KBM-7 (cell line): Measurements from ENCODE around the gene LCN15.
"Not testable (repeated sequence)": the region's sequence is repeated elsewhere in the genome, so short reads cannot be mapped to it uniquely, and the experiment has no call there.

Source experiments
- DNase-seq: peaks from one replicate; pipeline ENCODE4 v3.0.0-alpha.2; 2015
- in situ Hi-C: fragments of 300-500 bp; cut with MboI; formaldehyde crosslinking; loops from 2 replicates; pipeline ENCODE4 v1.14.3; 2020; ENCODE audit warnings: low sequenced_read_pairs, low pct_unique_long_range_greater_than_20kb, mixed read lengths

The LCN15 gene

DNA sequence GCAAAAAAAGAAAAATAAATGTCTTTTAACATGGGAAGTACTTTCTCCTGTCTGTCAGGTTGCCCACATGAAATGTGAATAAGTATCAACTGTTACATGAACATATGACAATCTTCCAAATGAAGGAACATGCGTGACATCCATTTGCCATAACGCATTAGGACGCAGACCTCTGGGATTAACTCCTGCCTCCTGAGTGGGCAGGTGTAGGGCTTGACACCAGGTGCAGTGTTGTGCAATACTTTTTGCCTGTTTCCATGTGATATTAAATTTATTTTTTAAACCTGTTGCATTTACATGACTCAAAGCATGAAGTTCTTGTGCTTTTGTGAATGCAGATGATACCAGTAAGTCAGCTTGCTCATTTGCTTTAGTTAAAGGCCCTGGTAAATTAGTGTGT is 18.1 kb upstream of the LCN15 start:
- in situ Hi-C loops, result no loop called here
- DNase-seq, result no peak

DNA sequence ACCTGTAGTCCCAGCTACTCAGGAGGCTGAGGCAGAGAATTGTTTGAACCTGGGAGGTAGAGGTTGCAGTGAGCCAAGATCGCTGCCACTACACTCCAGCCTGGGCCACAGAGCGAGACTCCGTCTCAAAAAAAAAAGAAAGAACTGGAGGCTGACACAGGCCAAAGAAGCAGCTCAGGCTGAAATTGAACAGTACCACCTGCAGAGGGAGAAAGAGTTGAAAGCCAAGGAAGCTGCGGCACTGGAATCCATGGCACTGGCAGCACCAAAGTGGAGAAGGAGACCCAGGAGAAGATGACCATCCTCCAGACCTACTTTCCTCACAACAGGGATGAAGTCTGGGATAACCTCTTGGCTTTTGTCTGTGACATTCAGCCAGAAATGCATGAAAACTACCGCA is 15.5 kb upstream of the LCN15 start:
- no peak for DNase-seq
- in situ Hi-C loops, result no loop called here

DNA sequence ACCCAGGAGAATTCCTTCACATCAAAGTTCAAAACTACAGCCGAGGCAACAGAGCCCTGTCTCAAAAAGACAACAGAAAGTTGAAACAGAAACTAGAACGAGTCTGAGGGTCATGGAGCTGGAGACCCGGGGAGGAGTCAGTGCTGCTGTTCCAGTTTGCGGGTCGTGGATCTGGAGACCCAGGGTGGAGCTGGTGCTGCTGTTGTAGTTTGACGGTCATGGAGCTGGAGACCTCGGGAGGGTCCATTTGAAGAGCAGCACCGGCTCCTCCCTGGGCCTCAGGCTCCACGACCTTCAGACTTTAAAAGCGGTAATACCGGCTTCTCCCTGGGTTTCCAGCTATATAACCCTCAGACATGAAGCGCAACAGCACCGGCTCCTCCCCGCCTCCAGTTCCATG is 13.0 kb upstream of the LCN15 start:
- no peak for DNase-seq
- in situ Hi-C loops, result no loop called here

DNA sequence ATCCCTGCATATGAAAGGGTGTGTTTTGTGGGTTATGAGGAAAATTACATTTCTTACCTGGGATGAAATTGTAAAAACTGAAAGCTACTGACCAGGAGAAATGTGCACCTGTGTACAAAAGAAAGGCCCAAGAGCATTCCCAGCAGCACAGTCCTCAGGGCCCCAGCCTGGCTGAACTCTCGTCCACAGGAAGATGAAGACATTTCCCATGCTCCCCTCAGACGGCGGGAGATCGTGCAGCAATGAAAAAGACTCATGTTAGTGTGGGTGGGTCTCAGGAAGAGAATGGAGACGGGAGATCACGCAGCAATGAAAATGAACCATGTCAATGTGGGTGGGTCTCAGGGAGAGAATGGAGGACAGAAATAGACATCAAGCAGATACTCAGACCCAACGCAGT is 12.6 kb upstream of the LCN15 start:
- DNase-seq, result no peak
- in situ Hi-C loops, result no loop called here

DNA sequence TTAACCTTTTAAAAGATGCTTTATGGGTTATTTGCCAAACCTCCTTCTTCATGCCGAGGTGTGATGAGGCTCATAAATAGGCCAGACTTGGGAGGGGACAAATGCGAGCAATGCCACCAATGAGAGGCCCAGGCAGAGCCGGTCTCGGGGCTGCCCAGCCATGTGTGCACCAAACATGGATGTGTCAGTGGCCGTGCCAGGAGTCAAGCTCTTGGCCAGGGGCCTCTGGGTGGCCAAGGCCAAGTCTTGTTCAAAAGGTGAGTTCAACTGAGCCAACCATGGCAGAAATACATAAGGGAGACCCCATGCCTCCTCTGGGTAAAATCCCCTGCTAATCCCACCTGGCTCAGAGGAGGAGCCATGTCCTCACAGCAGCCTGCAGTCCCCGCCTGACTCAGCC is 10.9 kb upstream of the LCN15 start:
- in situ Hi-C loops, result no loop called here
- DNase-seq, result no peak

DNA sequence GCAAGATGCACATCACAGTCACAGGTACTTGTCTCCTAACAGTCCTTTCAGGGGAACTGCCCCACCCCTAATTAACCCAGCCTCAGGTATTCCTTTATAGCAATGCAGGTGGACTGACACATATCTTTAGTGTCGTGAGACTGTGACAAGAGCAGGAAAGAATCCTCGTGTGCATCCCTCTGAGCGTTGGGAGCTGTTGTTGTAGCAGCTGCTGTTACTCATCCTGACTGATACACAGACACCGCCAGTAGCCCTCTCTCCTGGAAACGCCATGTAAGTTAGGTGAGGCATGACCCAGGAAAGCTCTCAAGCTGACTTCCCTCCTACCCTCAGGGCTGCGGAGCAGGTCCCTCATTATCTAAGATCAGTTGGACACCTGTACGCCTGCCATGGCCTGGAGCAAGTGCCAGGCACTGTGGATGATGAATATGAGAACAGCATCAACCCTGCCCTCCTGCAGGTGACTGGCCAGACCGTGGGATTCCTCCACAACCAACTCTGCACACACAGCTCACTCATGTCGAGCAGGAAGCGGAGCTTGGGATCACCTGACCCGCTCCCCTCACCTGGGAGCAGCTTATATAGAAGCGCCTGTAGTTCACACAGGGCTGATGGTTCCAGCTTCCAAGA is 10.2 kb upstream of the LCN15 start:
- DNase-seq, result no peak
- in situ Hi-C loops, result no loop called here

DNA sequence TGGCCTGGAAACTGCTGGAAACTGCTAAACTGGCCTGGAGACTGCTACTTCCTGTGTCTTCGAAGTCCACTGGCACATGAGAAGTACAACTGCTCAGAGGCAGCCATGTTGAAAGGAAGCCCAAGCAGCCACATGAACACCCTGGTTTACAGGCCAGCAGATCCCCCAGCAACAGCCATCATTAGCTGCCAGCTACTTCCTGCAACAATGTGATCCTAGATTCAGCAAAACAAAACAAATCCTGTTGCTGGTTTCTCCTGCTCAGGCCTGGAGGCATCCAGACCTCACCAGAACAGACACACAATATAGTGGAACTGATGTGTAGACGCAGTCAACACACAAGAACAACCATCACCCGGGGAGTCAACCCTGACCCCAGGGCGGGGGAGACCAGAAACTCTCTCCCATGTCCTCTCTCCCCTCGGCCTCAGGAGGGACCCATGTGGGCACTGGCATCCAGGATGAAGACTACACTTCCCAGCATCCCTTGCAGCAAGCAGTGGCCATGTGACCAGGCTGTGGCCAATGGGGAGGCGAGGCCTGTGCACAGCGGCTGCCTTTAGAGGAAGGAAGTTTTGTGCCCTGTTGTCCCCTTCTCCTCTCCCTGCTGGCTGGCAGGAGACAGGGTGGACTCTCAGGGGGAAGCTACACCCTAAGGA is 9.2 kb upstream of the LCN15 start:
- in situ Hi-C loops, result no loop called here
- DNase-seq, result peak; percentile 83

DNA sequence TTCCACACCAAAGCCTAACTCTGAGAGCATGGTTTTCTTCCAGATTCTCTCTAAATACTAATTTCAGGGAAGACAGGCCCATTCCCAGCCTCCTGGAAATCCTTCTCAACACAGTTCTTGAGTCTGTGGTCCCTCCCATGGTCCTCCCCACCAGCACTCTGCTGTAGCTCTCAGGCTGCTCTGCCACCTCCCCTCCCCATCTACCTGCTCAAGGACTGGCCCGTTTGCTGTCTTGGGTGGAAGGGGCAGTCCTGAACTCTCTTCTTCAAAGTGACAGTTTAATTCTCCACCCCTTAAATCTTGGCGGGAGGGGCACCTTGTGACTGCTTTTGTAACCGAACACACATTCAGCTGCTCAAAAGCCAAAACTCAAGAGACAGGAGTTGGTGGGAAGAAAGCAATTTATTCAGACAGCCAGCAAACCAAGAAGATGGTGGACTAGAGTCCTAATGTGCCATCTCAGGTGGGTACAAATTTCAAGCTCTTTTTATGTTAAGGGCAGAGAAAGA is 7.6 kb upstream of the LCN15 start:
- in situ Hi-C loops, result no loop called here
- DNase-seq, result no peak

DNA sequence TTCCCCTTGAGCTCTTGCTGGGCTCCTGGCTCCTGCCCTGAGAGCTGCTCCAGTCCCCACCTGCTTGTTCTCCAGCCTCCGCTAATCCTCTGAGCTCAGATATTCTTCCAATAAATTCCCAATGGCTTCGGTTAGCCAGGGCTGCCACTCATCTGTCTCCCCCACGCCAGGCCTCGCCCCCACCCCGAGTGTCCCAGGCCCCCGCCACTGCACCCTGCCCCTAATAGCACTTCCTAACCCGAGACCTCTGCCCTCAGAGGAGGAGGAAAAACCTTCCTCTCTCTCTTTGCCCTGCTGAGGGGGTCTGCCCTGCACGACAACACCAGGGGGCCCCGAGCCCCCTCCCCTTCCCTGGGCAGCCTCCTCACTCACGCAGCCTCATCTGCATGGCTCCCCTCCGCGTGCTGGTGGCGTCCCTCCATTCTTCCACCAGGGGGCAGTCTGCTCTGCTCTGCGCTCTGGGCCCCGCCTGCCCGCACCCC is 5.4 kb upstream of the LCN15 start:
- DNase-seq, result peak; percentile 55
- in situ Hi-C loops, result no loop called here

DNA sequence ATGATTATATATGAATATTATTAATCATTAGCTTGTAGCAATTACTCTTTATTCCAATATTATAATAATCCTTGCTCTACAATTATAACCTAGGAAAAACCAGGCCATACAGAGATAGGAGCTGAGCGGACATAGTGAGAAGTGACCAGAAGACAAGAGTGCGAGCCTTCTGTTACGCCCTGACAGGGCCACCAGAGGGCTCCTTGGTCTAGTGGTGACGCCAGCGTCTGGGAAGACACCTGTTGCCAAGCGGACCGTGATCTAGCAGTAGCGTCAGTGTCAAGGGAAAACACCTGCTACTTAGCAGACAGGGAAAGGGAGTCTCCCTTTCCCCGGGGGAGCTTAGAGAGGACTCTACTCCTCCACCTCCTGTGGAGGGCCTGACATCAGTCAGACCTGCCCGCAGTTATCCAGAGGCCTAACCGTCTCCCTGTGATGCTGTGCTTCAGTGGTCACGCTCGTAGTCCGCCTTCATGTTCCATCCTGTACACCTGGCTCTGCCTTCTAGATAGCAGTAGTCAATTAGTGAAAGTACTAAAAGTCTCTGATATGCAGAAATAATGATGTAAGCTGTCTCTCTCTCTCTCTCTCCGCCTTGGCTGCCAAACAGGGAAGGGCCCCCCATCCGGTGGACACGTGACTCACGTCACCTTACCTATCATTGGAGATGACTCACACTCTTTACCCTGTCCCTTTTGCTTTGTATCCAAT is 2.2 kb upstream of the LCN15 start:
- in situ Hi-C loops, result not testable (repeated sequence)
- DNase-seq, result peak; percentile 55

DNA sequence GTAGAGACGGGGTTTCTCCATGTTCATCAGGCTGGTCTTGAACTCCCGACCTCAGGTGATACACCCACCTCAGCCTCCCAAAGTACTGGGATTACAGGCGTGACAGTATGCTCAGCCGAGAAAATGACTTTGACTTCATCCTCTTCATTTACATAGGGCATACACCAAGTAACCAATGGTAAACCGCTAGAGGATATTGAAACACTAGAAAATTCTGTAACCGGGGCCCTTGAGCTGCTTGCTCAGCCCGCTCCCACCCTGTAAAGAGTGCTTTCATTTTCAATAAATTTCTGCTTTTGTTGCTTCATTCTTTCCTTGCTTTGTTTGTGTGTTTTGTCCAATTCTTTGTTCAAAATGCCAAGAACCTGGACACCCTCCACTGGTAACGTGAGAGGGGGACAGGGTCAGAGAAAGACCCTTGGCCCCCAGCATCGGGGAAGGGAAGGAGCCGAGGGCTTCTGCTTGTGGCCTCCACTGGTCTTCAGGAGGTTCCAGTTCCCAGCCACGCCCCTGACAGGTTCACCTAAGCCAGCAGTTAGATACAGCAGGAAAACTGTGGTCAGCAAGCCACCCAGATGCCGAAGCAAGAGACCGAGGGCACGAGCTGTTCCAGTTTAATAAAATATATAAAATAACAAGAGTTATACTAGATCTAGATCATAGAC is 1.6 kb upstream of the LCN15 start:
- DNase-seq, in situ Hi-C loops: not testable (repeated sequence)

DNA sequence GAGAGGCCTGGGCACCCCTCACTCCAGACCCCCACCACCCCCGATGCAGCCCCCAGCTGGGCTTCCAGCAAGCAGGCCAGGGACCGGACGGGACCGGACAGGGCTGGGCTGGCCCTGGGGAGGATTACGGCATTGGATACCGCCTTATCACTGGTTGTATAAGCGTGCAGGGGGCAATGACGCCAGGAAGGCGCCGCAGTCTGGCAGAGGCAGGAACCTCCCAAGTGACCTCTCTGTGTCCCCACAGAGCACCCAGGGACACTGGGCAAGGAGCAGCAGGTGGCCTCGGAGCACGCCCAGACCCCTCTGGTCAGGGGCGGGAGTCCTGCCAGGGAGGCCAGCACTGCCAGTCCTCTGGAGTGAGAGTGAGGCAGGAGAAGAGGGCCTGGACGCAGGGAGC is 723 bp upstream of the LCN15 start:
- in situ Hi-C loops, result no loop called here
- no peak for DNase-seq

DNA sequence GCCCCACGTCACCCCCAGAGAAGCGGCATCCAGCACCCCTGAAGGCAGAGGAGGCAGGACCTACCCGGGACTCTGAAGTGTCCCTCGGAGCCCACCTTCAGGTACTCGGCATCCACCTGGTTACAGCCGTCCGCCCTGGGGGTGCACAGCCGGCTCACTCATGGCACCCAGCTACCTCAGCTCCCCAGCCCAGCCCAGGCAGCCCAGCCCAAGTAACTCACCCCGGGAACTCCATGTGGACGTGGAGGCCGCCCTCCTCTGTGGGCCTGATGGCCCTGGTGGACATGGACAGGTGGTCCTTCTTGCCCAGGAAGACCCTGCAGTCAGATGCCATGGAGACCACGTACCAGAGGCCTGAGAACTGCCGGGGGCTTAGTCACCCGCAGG is 676 bp downstream of the LCN15 start:
- in situ Hi-C loops, result no loop called here
- no peak for DNase-seq

DNA sequence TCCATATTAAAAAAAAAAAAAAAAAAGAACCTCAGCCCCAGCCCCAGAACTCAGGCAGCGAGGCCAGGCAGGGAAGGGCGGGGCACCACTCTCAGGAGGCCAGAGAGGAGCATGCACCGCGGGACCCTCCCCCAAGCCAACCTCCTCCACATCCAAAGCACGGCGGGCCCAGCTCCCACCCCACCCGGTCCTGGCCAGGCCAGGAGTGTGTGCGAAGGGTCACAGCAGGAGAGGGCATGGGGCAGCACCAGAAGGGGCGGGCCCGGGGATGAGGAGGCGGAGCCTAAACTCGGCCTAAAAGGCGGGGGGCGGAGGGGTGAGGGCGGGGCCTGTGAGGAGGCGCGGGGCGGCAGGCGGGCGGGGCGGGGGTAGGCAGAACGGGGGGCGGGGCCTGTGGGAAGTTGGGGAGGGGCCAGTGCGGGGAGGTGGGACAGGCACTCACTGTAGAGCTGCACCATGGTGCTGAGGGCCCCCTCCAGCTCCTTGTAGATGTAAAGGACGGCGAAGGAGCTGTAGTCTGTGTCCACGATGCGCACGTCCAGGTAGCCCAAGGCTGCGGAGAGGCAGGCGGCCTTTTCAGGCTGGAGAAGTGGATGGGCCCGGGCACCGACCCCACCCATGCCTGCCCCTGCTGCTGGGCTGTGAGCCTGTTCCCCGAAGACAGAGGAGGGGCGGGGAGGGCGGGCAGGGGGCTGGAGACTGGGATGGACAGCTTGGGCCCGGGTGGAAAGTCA is 1.2 kb downstream of the LCN15 start:
- DNase-seq, result peak; percentile 49
- in situ Hi-C loops, result no loop called here

DNA sequence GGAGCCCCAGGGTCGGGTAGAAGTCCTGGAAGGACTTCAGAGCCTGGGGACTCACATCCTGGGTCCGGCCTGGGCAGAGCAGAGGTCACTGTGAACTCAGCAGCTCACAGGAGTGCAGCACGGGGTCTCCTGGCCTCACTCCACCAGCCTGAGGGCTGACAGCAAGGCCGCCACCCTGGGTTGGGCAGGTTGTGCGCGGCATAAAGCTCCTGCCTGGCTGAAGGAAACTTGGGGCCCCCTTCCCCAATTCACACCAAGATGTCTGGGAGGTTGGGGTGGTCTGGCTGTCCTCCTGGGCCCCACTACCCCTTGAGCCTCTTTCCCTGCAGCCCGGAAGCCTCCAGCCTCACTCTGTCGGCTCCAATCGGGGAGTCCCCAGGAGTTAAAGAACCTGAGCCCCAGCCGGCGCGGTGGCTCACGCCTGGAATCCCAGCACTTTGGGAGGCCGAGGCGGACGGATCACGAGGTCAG is 2.1 kb downstream of the LCN15 start:
- in situ Hi-C loops, result no loop called here
- no peak for DNase-seq

DNA sequence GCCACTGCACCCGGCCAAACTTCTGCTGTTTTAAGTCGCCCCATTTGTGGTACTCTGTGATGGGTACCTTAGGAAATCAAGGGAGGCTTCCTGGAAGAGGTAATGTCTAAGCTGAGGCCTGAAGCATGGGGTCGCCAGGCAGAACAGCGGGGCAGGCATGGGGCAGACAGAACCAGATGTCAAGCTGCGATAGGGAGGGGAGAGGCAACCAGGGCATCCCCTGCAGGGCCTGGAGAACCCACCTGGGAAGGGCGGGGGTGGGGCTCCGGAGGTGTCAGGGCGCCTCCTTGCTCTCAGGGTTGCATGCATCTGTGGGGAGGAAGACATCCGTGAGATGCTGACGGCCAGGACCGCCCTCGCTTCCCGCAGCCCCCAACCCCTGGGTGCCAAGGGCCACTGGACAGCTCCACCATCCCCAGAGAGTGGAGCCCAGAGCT is 2.8 kb downstream of the LCN15 start:
- in situ Hi-C loops, result no loop called here
- DNase-seq, result no peak

DNA sequence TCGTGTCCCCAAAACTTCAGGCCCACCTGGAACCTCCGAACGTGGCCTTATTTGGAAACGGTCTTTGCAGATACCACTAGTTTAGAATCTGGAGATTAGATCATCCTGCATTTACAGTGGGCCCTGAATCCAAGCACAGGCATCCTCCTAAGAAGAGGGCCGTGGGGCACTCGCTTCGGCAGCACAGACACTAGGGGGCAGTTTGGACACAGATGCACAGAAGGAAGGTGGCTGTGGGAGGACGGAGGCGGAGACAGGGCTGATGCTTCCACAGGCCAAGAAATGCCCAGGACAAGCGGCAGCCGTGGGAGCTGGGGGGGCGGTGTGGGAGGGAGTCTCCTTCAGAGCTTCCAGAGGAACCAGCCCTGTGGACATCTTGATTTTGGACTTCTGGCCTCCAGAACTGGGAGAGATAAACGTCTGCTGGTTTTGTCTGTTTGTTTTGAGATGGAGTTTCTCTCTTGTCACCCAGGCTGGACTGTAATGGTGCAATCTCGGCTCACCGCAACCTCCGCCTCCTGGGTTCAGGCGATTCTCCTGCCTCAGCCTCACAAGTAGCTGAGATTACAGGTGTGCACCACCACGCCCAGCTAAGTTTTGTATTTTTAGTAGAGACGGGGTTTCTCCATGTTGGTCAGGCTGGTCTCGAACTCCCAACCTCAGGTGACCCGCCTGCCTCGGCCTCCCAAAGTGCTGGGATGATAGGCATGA is 3.3 kb downstream of the LCN15 start:
- in situ Hi-C loops, result not testable (repeated sequence)
- DNase-seq, result peak; percentile 70

DNA sequence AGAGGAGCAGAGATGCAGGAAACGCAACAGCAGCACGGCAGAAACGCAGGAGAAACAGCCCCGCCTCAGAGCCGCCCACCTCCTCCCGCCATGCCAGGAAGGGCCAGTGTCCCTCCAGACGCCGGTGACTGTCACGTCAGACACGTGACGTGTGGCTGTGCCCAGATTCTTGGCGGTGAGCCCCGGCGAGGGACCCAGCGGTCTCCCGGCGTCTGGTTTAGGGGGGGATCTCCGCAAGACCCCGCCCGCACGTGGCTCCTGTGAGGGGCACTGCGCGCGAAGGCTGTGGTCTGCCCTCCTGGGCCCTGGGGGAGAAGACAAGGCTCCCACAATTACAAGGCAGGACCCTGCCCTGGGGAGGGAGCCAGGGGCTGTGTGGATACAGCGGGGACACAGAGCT is 3.9 kb downstream of the LCN15 start:
- DNase-seq, result no peak
- in situ Hi-C loops, result no loop called here
